ENCODE measurements around the gene CAPN3. TPM values are rescaled to one million over a fixed set of nuclear protein-coding genes. Genes with fewer than 3 reads are reported as not detected.
"Not testable (repeated sequence)": the region's sequence is repeated elsewhere in the genome, so short reads cannot be mapped to it uniquely, and the experiment has no call there.

CAPN3 gene
- total RNA-seq (10 to 100 TPM in 2 of 4 donors, 1 to 10 TPM in 2; 5.4 to 18.8 (median 8.6) TPM), polyA plus RNA-seq (10 to 100 TPM in 1 of 3 donors, 1 to 10 TPM in 2; 4.4 to 11.4 (median 5.4) TPM)

DNA sequence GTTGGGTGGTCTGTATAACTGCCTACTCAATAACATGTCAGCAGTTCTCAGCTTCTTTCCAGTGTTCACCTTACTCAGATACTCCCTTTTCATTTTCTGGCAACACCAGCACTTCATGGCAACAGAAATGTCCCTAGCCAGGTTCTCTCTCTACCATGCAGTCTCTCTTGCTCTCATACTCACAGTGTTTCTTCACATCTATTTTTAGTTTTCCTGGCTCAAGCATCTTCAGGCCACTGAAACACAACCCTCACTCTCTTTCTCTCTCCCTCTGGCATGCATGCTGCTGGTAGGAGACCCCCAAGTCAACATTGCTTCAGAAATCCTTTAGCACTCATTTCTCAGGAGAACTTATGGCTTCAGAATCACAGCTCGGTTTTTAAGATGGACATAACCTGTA is at the start of gene CAPN3:
Gene CAPN3 (plus strand): TSS at position 253 of the 400 bp plus-strand sequence. CDS start 305 bp downstream, outside the sequence.
- peaks cover 0 to 35% (median 0%) of the 10 kb centered on the region in 4 donors for H3K36me3 ChIP-seq
- 81 to 89% methylated on average over 1 of the region's 1 CpG for WGBS, 2 donors
- intact Hi-C loops (cut with DNase I), result no loop called here
- no peaks in the 10 kb centered on the region for H3K9me3 ChIP-seq
- no peaks in the 10 kb centered on the region for H3K4me1 ChIP-seq
- TF ChIP-seq POLR2AphosphoS5 (IDR thresholded peaks at IDR 0.05), result no peak
- TF ChIP-seq, protein P1, sequence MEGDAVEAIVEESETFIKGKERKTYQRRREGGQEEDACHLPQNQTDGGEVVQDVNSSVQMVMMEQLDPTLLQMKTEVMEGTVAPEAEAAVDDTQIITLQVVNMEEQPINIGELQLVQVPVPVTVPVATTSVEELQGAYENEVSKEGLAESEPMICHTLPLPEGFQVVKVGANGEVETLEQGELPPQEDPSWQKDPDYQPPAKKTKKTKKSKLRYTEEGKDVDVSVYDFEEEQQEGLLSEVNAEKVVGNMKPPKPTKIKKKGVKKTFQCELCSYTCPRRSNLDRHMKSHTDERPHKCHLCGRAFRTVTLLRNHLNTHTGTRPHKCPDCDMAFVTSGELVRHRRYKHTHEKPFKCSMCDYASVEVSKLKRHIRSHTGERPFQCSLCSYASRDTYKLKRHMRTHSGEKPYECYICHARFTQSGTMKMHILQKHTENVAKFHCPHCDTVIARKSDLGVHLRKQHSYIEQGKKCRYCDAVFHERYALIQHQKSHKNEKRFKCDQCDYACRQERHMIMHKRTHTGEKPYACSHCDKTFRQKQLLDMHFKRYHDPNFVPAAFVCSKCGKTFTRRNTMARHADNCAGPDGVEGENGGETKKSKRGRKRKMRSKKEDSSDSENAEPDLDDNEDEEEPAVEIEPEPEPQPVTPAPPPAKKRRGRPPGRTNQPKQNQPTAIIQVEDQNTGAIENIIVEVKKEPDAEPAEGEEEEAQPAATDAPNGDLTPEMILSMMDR (IDR thresholded peaks at IDR 0.05), result no peak
- no peak for TF ChIP-seq POLR2A (IDR thresholded peaks at IDR 0.05)
- TF ChIP-seq EP300 (IDR thresholded peaks at IDR 0.05), result no peak
- H3K4me3 ChIP-seq, result no peak within 1 kb of the TSS
- H3K27me3 ChIP-seq, result no peaks in the 10 kb centered on the region
- DNase-seq, result no peak
- H3K27ac ChIP-seq, result no peak within 1 kb of the TSS

DNA sequence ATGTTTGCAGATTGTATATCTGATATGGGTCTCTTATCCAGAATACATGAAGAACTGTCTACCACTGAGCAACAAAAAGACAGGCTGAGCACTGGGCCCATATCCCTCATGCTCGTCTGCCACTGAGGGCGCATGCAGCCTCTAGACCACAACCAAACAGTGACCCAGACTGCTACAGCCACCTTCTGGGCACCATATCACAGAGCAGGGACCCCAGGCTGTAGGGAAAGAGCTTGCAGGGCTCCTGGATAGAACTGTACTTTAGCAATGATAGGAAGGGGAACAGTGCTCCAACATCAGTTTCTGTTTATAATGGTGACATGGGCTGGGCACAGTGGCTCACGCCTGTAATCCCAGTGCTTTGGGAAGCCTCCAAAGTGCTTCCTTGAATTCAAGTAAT is 45.8 kb upstream of the CAPN3 start:
- H3K4me3 ChIP-seq, result no peak overlapping the region
- TF ChIP-seq POLR2AphosphoS5 (IDR thresholded peaks at IDR 0.05), result no peak
- TF ChIP-seq EP300 (IDR thresholded peaks at IDR 0.05), result no peak
- TF ChIP-seq, protein P1 (IDR thresholded peaks at IDR 0.05), result no peak
- TF ChIP-seq POLR2A (IDR thresholded peaks at IDR 0.05), result no peak
- intact Hi-C loops (cut with DNase I), result no loop called here
- H3K4me1 ChIP-seq, result no peaks in the 10 kb centered on the region
- no peak for DNase-seq
- WGBS, 2 donors, result 46 to 53% methylated on average over 3 of the region's 3 CpGs
- H3K9me3 ChIP-seq, result no peaks in the 10 kb centered on the region
- H3K27ac ChIP-seq, result no peak overlapping the region
- no peaks in the 10 kb centered on the region for H3K27me3 ChIP-seq
- peaks cover 0 to 54% (median 7%) of the 10 kb centered on the region in 4 donors for H3K36me3 ChIP-seq

DNA sequence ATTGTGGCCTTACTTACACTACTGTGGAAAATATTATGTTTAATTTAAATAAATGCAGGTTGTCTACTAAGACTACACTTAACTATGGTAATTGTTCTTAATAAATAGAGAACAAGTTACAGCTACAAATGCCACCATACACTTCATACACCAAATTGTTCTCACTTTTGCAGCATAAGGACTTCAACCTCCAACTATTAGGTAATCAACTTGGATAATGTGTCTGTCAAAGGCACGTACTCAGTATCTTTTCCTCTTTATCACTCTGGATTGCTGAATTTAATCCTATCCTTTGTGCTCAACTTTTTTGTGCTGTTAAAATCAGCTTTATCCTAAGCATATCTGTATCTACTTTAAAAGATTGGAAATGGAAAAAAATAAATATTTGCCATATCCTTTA is 44.5 kb upstream of the CAPN3 start:
- Histone ChIP-seq H3K4me1 (no peaks in the 10 kb centered on the region), H3K36me3 (peaks cover 0 to 40% (median 7%) of the 10 kb centered on the region in 4 donors), H3K27ac (no peak overlapping the region), H3K4me3 (no peak overlapping the region), H3K9me3 (no peaks in the 10 kb centered on the region), H3K27me3 (no peaks in the 10 kb centered on the region)
- DNase-seq, result no peak
- intact Hi-C loops (cut with DNase I), result no loop called here
- TF ChIP-seq POLR2AphosphoS5 (IDR thresholded peaks at IDR 0.05) (no peak), EP300 (IDR thresholded peaks at IDR 0.05) (no peak), POLR2A (IDR thresholded peaks at IDR 0.05) (no peak)
- TF ChIP-seq, protein P1 (IDR thresholded peaks at IDR 0.05), result no peak
- WGBS, 2 donors, result 74 to 94% methylated on average over 1 of the region's 1 CpG

DNA sequence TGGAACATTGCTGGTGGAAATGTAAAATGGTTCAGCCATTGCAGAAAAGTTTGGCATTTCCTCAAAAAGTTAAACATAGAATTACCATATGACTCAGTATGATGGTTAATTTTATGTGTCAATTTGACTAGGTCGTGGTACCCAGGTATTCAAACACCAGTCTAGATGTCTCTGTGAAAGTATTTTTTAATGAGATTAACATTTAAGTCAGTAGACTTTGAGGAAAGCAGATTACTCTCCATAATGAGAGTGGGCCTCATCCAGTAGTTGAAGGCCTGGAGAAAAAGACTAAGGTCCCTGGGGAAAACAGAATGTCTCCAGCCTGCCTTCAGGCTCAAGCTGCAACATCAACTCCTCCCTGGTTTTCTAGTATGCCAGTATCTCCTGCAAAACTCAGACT is 43.8 kb upstream of the CAPN3 start:
- no peak for DNase-seq
- H3K27ac ChIP-seq, result no peak overlapping the region
- H3K9me3 ChIP-seq, result no peaks in the 10 kb centered on the region
- WGBS, 2 donors, result 48 to 80% methylated on average over 1 of the region's 1 CpG
- no peak overlapping the region for H3K4me3 ChIP-seq
- TF ChIP-seq EP300 (IDR thresholded peaks at IDR 0.05) (no peak), POLR2AphosphoS5 (IDR thresholded peaks at IDR 0.05) (no peak), POLR2A (IDR thresholded peaks at IDR 0.05) (no peak)
- intact Hi-C loops (cut with DNase I), result no loop called here
- no peaks in the 10 kb centered on the region for H3K27me3 ChIP-seq
- no peaks in the 10 kb centered on the region for H3K4me1 ChIP-seq
- peaks cover 0 to 33% (median 3%) of the 10 kb centered on the region in 4 donors for H3K36me3 ChIP-seq

GRCh38 chr15:42316282-42316805 is 43.0 kb upstream of the CAPN3 start:
- H3K9me3 ChIP-seq; H3K4me1 ChIP-seq; H3K27me3 ChIP-seq; H3K27ac ChIP-seq; DNase-seq; intact Hi-C loops (cut with DNase I); H3K4me3 ChIP-seq: not testable (repeated sequence)
- WGBS, 2 donors, result 74% methylated on average over 11 of the region's 11 CpGs
- H3K36me3 ChIP-seq, result peaks cover 0 to 25% (median 0%) of the 10 kb centered on the region in 4 donors

- no peaks in the 10 kb centered on the region for H3K9me3 ChIP-seq
- H3K27ac ChIP-seq, result no peak overlapping the region
- intact Hi-C loops (cut with DNase I), result no loop called here
- TF ChIP-seq, protein P1 (IDR thresholded peaks at IDR 0.05), result no peak
- TF ChIP-seq EP300 (IDR thresholded peaks at IDR 0.05) (no peak), POLR2AphosphoS5 (IDR thresholded peaks at IDR 0.05) (no peak), POLR2A (IDR thresholded peaks at IDR 0.05) (no peak)
- no peaks in the 10 kb centered on the region for H3K27me3 ChIP-seq
- no peaks in the 10 kb centered on the region for H3K4me1 ChIP-seq
- WGBS, 2 donors, result 98% methylated on average over 2 of the region's 2 CpGs
- DNase-seq, result no peak
- peaks cover 0 to 30% (median 0%) of the 10 kb centered on the region in 4 donors for H3K36me3 ChIP-seq
- no peak overlapping the region for H3K4me3 ChIP-seq
Observed at GRCh38 chr15:42319206-42319605, 40.1 kb upstream of the CAPN3 start.

Measured in sigmoid colon (tissue), 7 donors.